NCI-H1105 (cell line): ENCODE measurements around the gene RYR1.
A peak's percentile ranks its signal among the peaks of the same experiment; 100 is the strongest.
"Not testable (repeated sequence)": the region's sequence is repeated elsewhere in the genome, so short reads cannot be mapped to it uniquely, and the experiment has no call there.

ENCODE experiments used
- DNase-seq: peaks from one replicate; lab custom pipeline; 2025; lab: John Stamatoyannopoulos, UW

RYR1 gene

GRCh38 chr19:38616265-38616664, 182.8 kb downstream of the RYR1 start:
- DNase-seq, result no peak

GRCh38 chr19:38617283-38617763, 183.8 kb downstream of the RYR1 start:
- no peak for DNase-seq

GRCh38 chr19:38617764-38618589, 184.5 kb downstream of the RYR1 start, which contains the start of gene MAP4K1:
Gene MAP4K1, minus strand, starts transcription at chr19:38617953. Its CDS starts 58 bp downstream, at chr19:38617895.
- DNase-seq, result peak; percentile 21

- DNase-seq, result peak; percentile 97
Measured at GRCh38 chr19:38618590-38619360, 185.3 kb downstream of the RYR1 start, which contains the start of gene EIF3K. Gene EIF3K, plus strand, starts transcription at chr19:38619188. Its CDS starts 81 bp downstream, at chr19:38619269.

GRCh38 chr19:38619361-38620174, 186.1 kb downstream of the RYR1 start:
- DNase-seq, result no peak

- DNase-seq, result no peak
Measured at GRCh38 chr19:38624822-38625221, 191.3 kb downstream of the RYR1 start.

GRCh38 chr19:38626401-38626800, 192.9 kb downstream of the RYR1 start:
- no peak for DNase-seq

- DNase-seq, result no peak
Measured at GRCh38 chr19:38629568-38629967, 196.1 kb downstream of the RYR1 start.

GRCh38 chr19:38631301-38631700, 197.8 kb downstream of the RYR1 start:
- DNase-seq, result not testable (repeated sequence)

GRCh38 chr19:38631811-38632475, 198.5 kb downstream of the RYR1 start:
- DNase-seq, result not testable (repeated sequence)

- DNase-seq, result no peak
Measured at GRCh38 chr19:38632476-38633213, 199.2 kb downstream of the RYR1 start.

- no peak for DNase-seq
Measured at GRCh38 chr19:38634757-38635482, 201.4 kb downstream of the RYR1 start.

- DNase-seq, result no peak
Measured at GRCh38 chr19:38635483-38636399, 202.2 kb downstream of the RYR1 start.
